Activated CD8-positive, alpha-beta memory T cell treated with anti-CD3 and anti-CD28 coated beads for 4 hours (primary cell): ENCODE data around the gene MOB3C.

ENCODE experiments used
- DNase-seq, 2 donors: peaks; one replicate each; pipeline ENCODE4 v3.0.0-alpha.2; 2020; ENCODE audit warnings: low read depth in 2 of 2

Gene MOB3C

GRCh38 chr1:46638921-46639320 is 22.3 kb upstream of the MOB3C start:
- no peak for DNase-seq

DNA sequence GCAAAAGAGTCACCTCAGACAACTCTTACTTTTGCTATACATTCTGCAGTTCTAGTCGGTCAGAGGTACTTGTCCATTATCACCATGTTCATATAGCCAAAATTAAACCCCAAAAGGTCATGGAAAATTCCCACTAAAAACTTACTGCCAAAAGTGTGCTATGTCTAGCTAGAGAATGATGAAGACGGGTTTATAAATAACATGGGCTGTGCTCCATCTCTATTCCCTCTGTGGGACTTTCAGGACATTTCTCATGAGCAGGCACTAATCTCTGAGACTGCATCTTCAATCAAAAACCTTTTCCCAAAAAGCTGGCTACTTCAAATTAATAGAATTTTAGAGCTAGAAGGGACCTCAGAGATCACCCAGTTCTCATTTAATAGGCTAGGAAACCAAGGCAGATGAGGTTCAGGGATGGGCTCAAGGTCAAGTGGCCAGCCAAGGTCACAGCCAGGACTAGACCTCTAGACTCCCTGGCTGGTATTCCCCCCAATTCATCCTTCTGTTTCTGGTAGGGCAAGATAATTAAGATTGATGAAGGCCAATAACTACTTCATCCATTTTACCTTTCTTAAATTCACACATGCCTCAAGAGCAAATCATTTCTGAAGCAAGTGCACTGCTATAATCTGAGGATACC is 21.0 kb upstream of the MOB3C start:
- no peak for DNase-seq

DNA sequence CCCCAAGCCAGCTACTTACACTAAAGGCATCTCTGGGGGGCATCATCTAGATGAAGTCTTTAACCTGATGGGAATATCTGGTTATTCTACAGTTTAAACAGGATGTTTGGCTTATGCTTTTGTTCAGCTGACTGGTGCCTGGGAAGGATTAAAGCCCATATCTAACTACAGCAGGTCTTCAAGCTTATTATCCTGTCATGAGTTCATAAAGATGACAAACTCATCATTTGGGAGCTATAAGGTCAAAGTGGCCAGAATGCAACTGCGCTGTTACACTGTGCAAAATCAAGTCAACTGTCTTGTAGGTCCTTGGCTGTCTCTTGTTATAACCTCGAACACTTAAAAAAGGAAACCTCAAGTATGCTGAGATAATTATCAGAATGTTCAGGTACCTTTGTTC is 18.6 kb upstream of the MOB3C start:
- no peak for DNase-seq

GRCh38 chr1:46630719-46631118 is 14.1 kb upstream of the MOB3C start:
- DNase-seq: no peak

GRCh38 chr1:46623743-46624644 is 7.4 kb upstream of the MOB3C start:
- DNase-seq: no peak

GRCh38 chr1:46622344-46622743 is 5.7 kb upstream of the MOB3C start:
- DNase-seq: no peak

DNA sequence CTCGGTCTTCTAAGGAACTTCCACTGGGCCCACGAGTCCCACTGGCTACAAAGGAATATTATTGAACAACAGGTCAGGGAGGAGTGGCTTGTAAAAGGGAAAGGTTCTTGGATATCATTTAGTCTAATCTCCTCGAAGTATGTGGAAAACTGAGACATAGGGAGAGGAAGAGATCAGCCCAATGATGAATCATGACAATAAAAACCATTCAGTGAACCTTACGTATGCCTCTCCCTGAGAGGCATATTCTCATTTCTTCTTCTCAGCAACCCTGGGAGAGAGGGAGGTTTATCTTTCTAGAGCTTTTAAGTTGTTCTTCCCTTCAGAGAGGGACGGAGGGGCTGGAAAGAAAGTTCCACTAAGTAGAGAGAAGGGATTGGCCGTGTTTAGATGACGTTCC is 5.3 kb upstream of the MOB3C start:
- DNase-seq: no peak

DNA sequence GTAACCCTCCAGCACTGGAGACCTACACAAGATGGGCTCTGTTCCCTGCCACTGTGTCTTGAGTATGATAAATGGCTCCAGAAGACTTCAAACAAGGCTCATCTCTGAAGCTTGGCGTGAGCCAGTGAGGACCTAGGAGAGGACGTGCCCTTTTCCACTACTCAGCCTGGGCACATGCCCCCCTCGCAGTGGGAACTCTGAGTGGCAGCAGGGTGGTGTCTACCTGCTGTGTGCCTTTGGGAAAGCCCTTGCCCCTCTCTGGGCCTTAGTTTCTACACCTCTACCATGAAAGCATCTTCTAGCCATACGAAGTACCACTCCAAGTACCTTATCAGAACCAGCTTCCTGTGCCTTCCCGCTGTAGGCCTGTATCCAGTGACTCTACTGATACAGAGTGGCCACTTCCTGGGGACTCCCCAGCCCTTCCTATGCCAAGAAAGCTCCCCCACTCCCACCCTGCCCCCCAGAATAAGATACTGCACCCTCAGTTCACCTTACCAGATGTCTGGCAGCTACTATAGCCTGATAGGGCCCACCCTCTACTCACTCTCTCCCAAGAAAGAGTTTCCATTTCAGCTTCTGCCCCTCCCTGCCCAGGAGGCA is 3.1 kb upstream of the MOB3C start:
- DNase-seq: no peak

DNA sequence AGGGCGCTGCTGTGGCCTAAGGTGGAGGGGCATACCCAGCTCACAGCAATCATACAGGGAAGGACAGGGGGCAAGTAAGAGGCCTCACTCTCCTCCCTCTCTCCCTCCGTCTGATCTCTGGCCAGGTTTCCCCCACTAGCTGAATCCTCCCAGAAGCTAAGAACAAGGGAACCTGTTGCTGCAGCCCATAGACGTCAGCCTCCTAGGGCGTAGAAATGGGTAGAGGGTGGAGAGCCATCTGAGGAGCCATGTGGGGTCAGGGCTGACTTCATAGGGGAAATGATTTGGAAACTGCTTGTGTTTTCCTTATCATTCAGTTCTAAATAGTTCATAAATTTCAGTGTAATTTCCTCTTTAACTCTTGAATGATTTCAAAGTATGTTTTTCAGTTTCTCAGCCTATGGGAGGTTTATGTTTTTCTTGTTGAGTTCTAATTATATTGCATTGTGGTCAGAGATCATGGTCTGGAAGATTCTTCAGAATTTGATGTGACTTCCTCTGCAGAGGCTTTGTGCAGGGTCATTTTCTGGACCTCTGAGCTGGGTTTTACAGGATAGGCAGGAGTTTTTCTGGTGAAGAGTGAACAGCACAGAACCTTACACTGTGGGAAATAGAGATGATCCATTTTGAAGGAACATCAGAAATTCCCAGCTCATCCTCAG is 2.3 kb upstream of the MOB3C start:
- no peak for DNase-seq

DNA sequence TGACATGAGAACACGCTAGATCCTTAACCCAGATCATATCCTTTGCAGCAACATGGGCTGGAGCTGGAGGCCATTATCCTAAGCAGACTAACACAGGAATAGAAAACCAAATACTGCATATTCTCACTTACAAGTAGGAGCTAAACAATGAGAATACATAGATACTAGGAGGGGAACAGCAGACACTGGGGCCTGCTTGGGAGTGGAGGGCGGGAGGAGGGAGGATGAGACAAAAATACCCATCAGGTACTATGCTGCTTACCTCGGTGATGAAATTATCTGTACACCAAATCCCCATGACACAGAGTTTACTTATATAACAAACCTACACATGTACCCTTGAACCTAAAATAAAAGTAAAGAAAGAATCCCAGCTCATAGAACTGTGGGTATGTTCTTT is 1.2 kb upstream of the MOB3C start:
- no peak for DNase-seq

- no peak for DNase-seq
These were observed 643 bp upstream of the MOB3C start for GRCh38 chr1:46617108-46617800.

DNA sequence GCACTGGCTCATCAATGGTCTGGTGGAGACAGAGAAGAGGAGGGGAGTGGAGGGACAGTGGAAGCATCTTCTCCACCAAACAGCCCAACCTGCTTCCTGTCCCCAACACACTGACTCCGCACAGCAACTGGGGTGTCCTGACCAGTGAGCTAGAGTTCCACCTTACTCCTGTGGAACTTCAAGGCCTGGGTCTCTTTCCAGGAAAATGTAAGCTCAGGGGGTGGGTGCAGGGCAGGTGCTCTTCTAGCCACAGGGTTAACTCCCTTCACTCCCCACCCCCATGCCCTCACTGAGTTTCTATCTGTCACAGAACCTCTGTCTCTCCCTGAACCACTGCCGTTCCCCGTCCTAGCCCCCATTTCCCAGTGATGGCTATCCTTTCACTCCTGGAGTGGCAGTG is 876 bp downstream of the MOB3C start:
- no peak for DNase-seq

GRCh38 chr1:46615088-46615487 is 1.5 kb downstream of the MOB3C start:
- DNase-seq: no peak

DNA sequence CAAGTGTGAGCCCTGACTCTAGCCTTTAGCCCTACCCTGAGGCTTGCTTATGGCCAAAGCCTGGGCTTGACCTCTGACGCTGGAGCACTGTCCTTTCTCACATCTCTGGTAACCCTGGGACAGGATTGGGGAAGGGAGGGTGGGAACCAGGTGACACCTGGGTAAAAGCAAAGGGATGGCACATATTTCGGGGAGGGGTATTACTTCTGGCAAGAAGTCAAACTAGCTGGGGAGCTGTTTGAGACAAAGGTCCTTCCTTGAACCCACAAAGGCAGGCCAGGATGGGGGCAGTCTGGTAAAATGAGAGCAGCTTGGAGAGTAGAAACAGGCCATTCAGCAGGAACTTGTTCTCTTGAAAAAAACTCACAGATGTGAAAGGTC is 2.0 kb downstream of the MOB3C start:
- no peak for DNase-seq

- DNase-seq: no peak
These were observed 2.7 kb downstream of the MOB3C start for GRCh38 chr1:46613661-46614603.

DNA sequence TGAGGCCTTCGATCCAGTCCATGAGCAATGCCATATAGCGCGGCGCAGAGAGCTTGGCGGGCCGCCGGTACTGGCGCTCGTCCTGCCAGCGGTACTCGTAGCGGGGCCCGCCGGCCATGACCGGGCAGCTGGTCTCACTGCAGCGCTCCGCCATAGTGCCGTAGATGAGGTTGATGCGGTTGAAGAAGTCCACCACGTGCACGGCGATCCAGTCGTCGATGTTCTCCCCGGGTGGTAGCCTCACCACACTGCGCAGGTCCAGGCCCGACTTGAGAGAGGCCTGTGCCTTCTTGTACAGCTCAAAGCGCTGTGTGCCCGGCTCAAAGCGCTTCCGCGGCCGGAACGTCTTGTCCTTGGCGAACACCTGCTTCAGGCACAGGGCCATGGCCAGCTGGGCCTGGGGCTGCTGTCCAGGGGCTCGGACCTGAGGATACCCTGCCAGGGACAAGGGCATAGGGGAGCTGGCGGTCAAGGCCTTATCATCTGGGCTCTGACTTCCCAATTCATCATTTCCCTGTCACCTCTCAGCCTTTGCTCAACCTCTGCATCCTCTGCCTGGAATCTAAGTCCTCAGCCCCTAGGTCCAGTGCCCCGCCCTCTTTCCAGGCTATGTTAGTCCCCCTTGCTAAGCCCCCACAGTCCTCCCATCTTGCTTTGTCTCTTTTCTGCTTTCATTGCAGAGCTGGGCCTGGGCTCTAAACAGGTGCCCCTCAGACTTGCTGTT is 3.5 kb downstream of the MOB3C start:
- no peak for DNase-seq

- no peak for DNase-seq
These were observed 4.9 kb downstream of the MOB3C start for GRCh38 chr1:46611691-46612221.

DNA sequence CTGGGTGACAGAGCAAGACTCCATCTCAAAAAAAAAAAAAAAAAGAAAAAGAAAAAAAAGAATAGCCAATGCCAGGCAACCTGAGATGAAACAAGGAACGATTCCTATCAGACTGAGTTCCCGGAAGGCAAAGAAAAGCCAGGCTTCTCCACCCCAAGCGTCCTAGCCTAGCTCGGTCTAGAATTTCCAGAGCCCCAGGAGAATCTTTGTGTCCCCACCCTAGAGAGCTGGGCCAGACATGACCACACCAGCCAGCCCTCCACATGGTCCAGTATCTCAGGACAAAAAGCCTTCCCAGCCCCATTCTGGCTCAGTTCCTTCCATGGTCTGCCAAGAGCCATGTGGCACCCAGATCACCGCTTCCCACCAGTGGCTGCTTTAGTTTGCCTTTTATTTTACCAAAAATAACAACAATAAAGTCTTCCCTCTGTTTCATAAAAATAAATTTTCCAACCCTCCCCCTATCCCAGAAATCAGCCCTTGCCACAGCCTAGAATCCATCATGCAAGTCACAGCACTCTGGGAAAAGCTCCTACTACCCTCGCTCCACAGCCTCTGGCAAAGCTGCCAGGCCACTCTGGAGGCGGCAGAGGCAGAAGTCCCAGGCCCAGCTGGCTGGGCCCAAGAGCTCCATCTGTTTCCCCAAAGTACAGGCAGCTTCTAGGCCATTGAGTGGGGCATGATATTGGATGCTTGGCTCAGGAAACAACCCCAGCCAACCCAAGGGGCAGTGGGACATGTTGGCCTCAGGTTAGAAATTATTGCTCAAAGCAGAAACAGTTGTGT is 9.1 kb downstream of the MOB3C start:
- DNase-seq: no peak
